Activated B cell treated with CpG ODN at 0.5 μM for 24 hours (primary cell): Measurements from ENCODE around the gene ADRA2C. TPM values are rescaled to one million over a fixed set of nuclear protein-coding genes. Genes with fewer than 3 reads are reported as not detected.

ENCODE experiments used
- ATAC-seq: fragments of 200-7000 bp; cut with Tn5 transposase; one replicate; pipeline ENCODE4 v1.10.0; 2021; ENCODE audit warnings: low read depth, mild to moderate bottlenecking, moderate library complexity
- CTCF ChIA-PET: fragments of 350-600 bp; sonication (Branson Sonifier 250); formaldehyde crosslinking; loops from one replicate; lab custom pipeline; 2021; ENCODE audit warnings: antibody characterized with exemption; lab: Charles Lee
- POLR2A ChIA-PET: fragments of 350-600 bp; sonication (Branson Sonifier 250); formaldehyde crosslinking; loops from one replicate; lab custom pipeline; 2021; ENCODE audit warnings: antibody characterized with exemption; lab: Charles Lee
- DNase-seq: peaks from one replicate; pipeline ENCODE4 v3.0.0; 2022
- H3K27ac Mint-ChIP-seq: one replicate; pipeline ENCODE4 v1.8.0; 2020; ENCODE audit warnings: mixed read lengths
- H3K27me3 Mint-ChIP-seq: one replicate; pipeline ENCODE4 v1.8.0; 2021; ENCODE audit warnings: mixed read lengths
- H3K36me3 Mint-ChIP-seq: one replicate; pipeline ENCODE4 v1.8.0; 2021; ENCODE audit warnings: low read depth, mixed read lengths
- H3K4me1 Mint-ChIP-seq: one replicate; pipeline ENCODE4 v1.8.0; 2021; ENCODE audit warnings: mixed read lengths
- H3K4me3 Mint-ChIP-seq: one replicate; pipeline ENCODE4 v1.8.0; 2020; ENCODE audit warnings: mild to moderate bottlenecking, mixed read lengths
- H3K9me3 Mint-ChIP-seq: one replicate; pipeline ENCODE4 v1.8.0; 2020; ENCODE audit warnings: mixed read lengths
- intact Hi-C: fragments of 100-400 bp; cut with micrococcal nuclease; formaldehyde crosslinking; loops from one replicate; pipeline ENCODE4 v1.15.1; 2024
- total RNA-seq: library from RNA; stranded (reverse); gene quantifications from 2 replicates; pipeline ENCODE4 v1.2.3, GENCODE V29; 2022
- TF ChIP-seq, protein P1 (sequence below): fragments of 200-600 bp; IDR thresholded peaks from one replicate; pipeline ENCODE4 v1.8.0; 2022; ENCODE audit warnings: antibody characterized with exemption, mild to moderate bottlenecking

The ADRA2C gene
- not detected in 2 replicates for total RNA-seq

DNA sequence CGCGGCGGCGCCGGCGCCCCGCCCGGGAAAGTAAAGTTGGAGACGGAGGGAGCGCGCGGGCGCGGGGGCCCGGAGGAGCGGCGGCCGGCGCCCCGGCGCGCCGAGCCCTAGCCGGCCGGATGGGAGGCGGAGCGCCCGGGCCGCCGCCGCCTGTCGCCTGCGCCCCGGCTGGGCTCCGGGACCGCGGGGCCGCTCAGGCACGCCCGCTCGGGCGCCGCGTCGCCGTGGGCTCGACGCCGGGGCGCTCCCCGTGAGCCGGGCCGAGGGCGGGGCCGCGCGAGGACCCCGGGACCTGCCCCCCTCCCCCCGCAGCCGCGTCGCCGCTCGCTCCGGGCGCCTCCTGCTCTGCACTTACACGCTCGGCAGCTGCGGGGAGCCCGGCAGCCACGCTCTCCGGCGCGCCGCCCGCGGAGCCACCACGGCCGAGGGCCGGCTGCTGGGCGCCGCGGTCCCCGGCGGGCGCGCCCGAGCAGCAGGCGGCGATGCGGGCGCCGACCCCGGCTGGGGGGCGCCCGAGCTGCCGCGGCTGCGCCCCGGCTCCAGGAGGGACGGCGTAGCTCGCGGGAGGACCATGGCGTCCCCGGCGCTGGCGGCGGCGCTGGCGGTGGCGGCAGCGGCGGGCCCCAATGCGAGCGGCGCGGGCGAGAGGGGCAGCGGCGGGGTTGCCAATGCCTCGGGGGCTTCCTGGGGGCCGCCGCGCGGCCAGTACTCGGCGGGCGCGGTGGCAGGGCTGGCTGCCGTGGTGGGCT, at the start of gene ADRA2C:
ADRA2C (plus strand) TSS at position 350 of the 749 bp plus-strand sequence; CDS start at position 572, 222 bp downstream.
- Mint-ChIP-seq H3K9me3 (no peaks in the 10 kb centered on the region), H3K4me3 (no peak within 1 kb of the TSS), H3K4me1 (peaks cover 6% of the 10 kb centered on the region), H3K27ac (no peak within 1 kb of the TSS), H3K27me3 (peaks cover 27% of the 10 kb centered on the region), H3K36me3 (no peaks in the 10 kb centered on the region)
- intact Hi-C loops = no loop called here
- ChIA-PET CTCF (no interaction called here), POLR2A (no interaction called here)
- TF ChIP-seq, protein P1, sequence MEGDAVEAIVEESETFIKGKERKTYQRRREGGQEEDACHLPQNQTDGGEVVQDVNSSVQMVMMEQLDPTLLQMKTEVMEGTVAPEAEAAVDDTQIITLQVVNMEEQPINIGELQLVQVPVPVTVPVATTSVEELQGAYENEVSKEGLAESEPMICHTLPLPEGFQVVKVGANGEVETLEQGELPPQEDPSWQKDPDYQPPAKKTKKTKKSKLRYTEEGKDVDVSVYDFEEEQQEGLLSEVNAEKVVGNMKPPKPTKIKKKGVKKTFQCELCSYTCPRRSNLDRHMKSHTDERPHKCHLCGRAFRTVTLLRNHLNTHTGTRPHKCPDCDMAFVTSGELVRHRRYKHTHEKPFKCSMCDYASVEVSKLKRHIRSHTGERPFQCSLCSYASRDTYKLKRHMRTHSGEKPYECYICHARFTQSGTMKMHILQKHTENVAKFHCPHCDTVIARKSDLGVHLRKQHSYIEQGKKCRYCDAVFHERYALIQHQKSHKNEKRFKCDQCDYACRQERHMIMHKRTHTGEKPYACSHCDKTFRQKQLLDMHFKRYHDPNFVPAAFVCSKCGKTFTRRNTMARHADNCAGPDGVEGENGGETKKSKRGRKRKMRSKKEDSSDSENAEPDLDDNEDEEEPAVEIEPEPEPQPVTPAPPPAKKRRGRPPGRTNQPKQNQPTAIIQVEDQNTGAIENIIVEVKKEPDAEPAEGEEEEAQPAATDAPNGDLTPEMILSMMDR = no peak
- ATAC-seq = no peak
- no peak for DNase-seq

DNA sequence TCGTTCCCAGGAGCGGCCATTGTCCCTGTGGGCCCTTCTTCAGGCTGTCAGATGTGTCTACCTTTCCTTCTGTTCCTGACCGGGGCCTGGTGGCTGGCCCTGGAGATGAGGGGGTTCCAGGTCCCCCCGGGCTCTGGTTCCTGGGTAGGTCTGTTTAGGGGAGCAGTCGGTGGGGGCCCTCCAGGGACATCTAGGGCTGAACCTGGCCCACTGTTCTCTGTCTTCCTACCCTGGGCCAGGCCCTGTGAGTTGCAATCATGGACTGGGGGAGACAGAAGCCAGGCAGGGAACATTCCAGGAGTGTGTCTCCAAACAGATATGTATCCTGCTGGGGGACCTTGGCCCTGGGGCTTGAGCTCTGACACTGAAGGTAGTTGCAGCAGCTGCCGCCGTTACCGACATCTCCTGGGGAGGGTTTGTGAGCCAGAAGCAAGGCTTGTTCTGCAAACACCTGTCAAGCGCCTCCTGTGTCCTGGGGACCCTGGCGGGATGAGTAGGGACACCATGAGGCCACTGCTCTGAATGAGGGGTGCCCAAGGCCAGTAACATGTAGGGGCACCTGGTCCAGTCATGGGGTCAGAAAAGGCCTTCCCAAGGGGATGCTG, 49.5 kb upstream of the ADRA2C start:
- Mint-ChIP-seq H3K9me3 (peaks cover 10% of the 10 kb centered on the region), H3K36me3 (no peaks in the 10 kb centered on the region), H3K4me1 (no peaks in the 10 kb centered on the region), H3K27me3 (peaks cover 17% of the 10 kb centered on the region), H3K27ac (no peak overlapping the region), H3K4me3 (no peak overlapping the region)
- DNase-seq (no peak), ATAC-seq (no peak)
- intact Hi-C loops = no loop called here
- TF ChIP-seq, protein P1 = no peak
- CTCF ChIA-PET = no interaction called here
- POLR2A ChIA-PET = no interaction called here

DNA sequence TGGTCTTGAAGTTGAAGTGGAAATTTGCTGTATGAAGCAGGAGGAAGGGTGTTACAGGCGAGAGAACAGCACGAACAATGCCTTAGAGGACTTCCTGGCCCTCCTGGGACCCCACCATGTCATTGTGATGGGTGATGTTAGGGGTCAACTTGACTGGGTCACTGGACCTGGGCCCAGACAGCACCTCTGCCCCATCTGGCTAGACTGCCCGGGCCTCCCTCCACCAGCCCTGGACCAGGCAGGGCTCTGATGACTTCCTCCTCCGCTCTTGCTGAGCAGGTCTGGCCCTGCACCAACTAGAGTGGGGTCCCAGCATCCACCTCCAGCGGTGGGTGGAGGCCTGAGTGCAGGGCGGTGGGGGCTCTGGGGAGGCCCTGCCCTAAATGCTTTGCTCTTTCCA, 48.9 kb upstream of the ADRA2C start:
- no peaks in the 10 kb centered on the region for H3K4me1 Mint-ChIP-seq
- ATAC-seq (no peak), DNase-seq (no peak)
- H3K27ac Mint-ChIP-seq = no peak overlapping the region
- intact Hi-C loops = no loop called here
- TF ChIP-seq, protein P1 = no peak
- ChIA-PET CTCF (no interaction called here), POLR2A (no interaction called here)
- no peaks in the 10 kb centered on the region for H3K36me3 Mint-ChIP-seq
- no peak overlapping the region for H3K4me3 Mint-ChIP-seq
- peaks cover 10% of the 10 kb centered on the region for H3K9me3 Mint-ChIP-seq
- peaks cover 17% of the 10 kb centered on the region for H3K27me3 Mint-ChIP-seq

DNA sequence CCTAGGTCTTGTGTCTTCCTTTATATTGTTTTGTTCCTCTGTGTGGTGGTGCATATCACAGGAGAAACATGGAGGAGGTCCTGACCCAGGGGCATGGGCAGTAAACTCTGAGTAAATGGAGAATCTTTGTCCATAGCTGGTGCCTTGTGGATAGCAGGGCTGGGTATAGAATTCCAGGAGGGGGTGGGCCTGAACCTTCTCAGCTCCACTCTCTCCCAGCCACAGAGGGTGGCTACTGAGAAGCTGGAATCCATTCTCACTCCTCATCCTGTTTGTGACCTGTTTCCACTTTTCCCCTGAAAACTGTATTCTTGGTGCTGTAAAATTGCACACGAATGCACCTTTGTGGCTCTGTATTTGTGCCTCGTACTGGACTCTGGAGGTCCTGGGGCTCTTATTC, 47.7 kb upstream of the ADRA2C start:
- Mint-ChIP-seq H3K27ac (no peak overlapping the region), H3K36me3 (no peaks in the 10 kb centered on the region), H3K27me3 (peaks cover 17% of the 10 kb centered on the region), H3K4me1 (no peaks in the 10 kb centered on the region), H3K4me3 (no peak overlapping the region), H3K9me3 (peaks cover 10% of the 10 kb centered on the region)
- ChIA-PET CTCF (no interaction called here), POLR2A (no interaction called here)
- no peak for DNase-seq
- intact Hi-C loops = no loop called here
- no peak for ATAC-seq
- TF ChIP-seq, protein P1 = no peak

DNA sequence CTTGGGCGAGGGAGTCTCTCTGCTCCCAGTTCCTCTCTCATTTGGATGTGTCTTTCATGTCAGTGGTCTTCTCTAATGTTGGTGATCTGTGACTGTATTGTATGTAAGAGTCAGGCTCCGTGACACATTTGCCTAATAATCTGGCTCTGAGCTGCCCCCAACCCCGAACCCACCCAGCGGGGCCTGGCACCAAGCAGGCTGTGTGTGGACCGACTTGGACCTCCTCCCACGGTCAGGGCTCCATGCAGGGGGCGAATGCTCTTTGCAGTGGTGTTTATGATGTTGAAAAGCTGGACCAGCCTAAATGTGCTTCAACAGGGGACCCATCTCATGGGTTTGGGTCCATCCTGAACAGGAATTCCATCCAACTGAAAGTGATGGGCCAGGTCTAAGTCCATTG, 47.0 kb upstream of the ADRA2C start:
- ATAC-seq (no peak), DNase-seq (no peak)
- no peak overlapping the region for H3K27ac Mint-ChIP-seq
- H3K9me3 Mint-ChIP-seq = peaks cover 10% of the 10 kb centered on the region
- H3K4me1 Mint-ChIP-seq = no peaks in the 10 kb centered on the region
- POLR2A ChIA-PET = no interaction called here
- TF ChIP-seq, protein P1 = no peak
- H3K27me3 Mint-ChIP-seq = peaks cover 19% of the 10 kb centered on the region
- intact Hi-C loops = no loop called here
- no peak overlapping the region for H3K4me3 Mint-ChIP-seq
- H3K36me3 Mint-ChIP-seq = no peaks in the 10 kb centered on the region
- CTCF ChIA-PET = no interaction called here
